Measurements from ENCODE around the gene CCDC127.
A peak's percentile ranks its signal among the peaks of the same experiment; 100 is the strongest.

CCDC127 gene

GRCh38 chr5:189486-189885 lies 28.5 kb downstream of the CCDC127 start:
- no peak for DNase-seq (ENCODE audit: low read depth)

GRCh38 chr5:188488-189481 lies 29.2 kb downstream of the CCDC127 start:
- DNase-seq (ENCODE audit: low read depth): peak; percentile 76

- peak; percentile 11 for DNase-seq (ENCODE audit: low read depth)
Observed at GRCh38 chr5:187617-188451, 30.1 kb downstream of the CCDC127 start.

GRCh38 chr5:187042-187431 lies 30.9 kb downstream of the CCDC127 start:
- DNase-seq (ENCODE audit: low read depth): no peak

- no peak for DNase-seq (ENCODE audit: low read depth)
Observed at GRCh38 chr5:186091-187041, 31.6 kb downstream of the CCDC127 start.

- no peak for DNase-seq (ENCODE audit: low read depth)
Observed at GRCh38 chr5:185095-186070, 32.6 kb downstream of the CCDC127 start.

GRCh38 chr5:184471-184870 lies 33.5 kb downstream of the CCDC127 start:
- no peak for DNase-seq (ENCODE audit: low read depth)

- DNase-seq (ENCODE audit: low read depth): no peak
Observed at GRCh38 chr5:182126-182525, 35.8 kb downstream of the CCDC127 start.

- no peak for DNase-seq (ENCODE audit: low read depth)
Observed at GRCh38 chr5:181566-181965, 36.4 kb downstream of the CCDC127 start.

GRCh38 chr5:181160-181559 lies 36.8 kb downstream of the CCDC127 start:
- DNase-seq (ENCODE audit: low read depth): no peak

GRCh38 chr5:180286-180918 lies 37.6 kb downstream of the CCDC127 start:
- no peak for DNase-seq (ENCODE audit: low read depth)

- DNase-seq (ENCODE audit: low read depth): no peak
Observed at GRCh38 chr5:179401-179800, 38.6 kb downstream of the CCDC127 start.

- no peak for DNase-seq (ENCODE audit: low read depth)
Observed at GRCh38 chr5:178110-178509, 39.8 kb downstream of the CCDC127 start.

GRCh38 chr5:176296-176823 lies 41.6 kb downstream of the CCDC127 start:
- no peak for DNase-seq (ENCODE audit: low read depth)

GRCh38 chr5:174876-175465 lies 43.0 kb downstream of the CCDC127 start:
- no peak for DNase-seq (ENCODE audit: low read depth)

- DNase-seq (ENCODE audit: low read depth): no peak
Observed at GRCh38 chr5:174291-174600, 43.7 kb downstream of the CCDC127 start.

- no peak for DNase-seq (ENCODE audit: low read depth)
Observed at GRCh38 chr5:173392-174290, 44.3 kb downstream of the CCDC127 start.

GRCh38 chr5:172841-173251 lies 45.1 kb downstream of the CCDC127 start:
- DNase-seq (ENCODE audit: low read depth): no peak
